Tibial nerve (tissue), 4 donors: ENCODE measurements around the gene PGAP3. TPM values are rescaled to one million over a fixed set of nuclear protein-coding genes. Genes with fewer than 3 reads are reported as not detected.

Experiments
- DNase-seq, 2 donors: peaks; one replicate each; pipeline ENCODE4 v3.0.0-alpha.2; 2019; ENCODE audit warnings: low spot score in 2 of 2
- H3K27ac ChIP-seq, 4 donors: fragments of 200-600 bp; sonication (generic) in 3 of 4; one replicate each; pipeline ENCODE4 v1.5.1; 2017 to 2019; ENCODE audit warnings: mild to moderate bottlenecking in 1 of 4
- H3K27me3 ChIP-seq, 2 donors: fragments of 200-600 bp; sonication (generic) in 1 of 2; one replicate each; pipeline versions ENCODE4 v1.5.1 to v1.6.0; 2017 to 2019
- H3K36me3 ChIP-seq, 3 donors: fragments of 200-600 bp; sonication (generic); one replicate each; pipeline ENCODE4 v1.5.1; 2018 to 2019
- H3K4me1 ChIP-seq, 4 donors: fragments of 200-600 bp; sonication (generic) in 3 of 4; one replicate each; pipeline ENCODE4 v1.5.1; 2017 to 2019
- H3K4me3 ChIP-seq, 4 donors: fragments of 200-600 bp; sonication (generic) in 3 of 4; one replicate each; pipeline ENCODE4 v1.5.1; 2017 to 2019; ENCODE audit warnings: mild to moderate bottlenecking in 1 of 4, moderate library complexity in 1 of 4
- H3K9me3 ChIP-seq, 4 donors: fragments of 200-600 bp; sonication (generic) in 3 of 4; one replicate each; pipeline ENCODE4 v1.5.1; 2017 to 2019
- EP300 ChIP-seq, 2 donors: sonication (generic); formaldehyde crosslinking; IDR thresholded peaks; one replicate each; pipeline ENCODE4 v1.6.1; 2017; ENCODE audit warnings: antibody characterized with exemption in 2 of 2, mild to moderate bottlenecking in 1 of 2
- POLR2A ChIP-seq, 2 donors: fragments of 450-650 bp; IDR thresholded peaks; one replicate each; pipeline ENCODE4 v1.6.1; 2017; ENCODE audit warnings: antibody characterized with exemption in 2 of 2, mild to moderate bottlenecking in 2 of 2, moderate library complexity in 2 of 2
- WGBS, 2 donors: methylation state at CpG; one replicate each; pipeline ENCODE4 v1.1.5; 2018; 5-methylcytosine and 5-hydroxymethylcytosine counted together
- total RNA-seq, 4 donors: library from RNA; depleted of rRNA; stranded (reverse); fragments of >200 nt; gene quantifications; one replicate each; pipeline ENCODE4 v1.1.0, GENCODE V29; 2016
- TF ChIP-seq, protein P1 (sequence below), 5 experiments: fragments of 200-600 bp in 3 of 5; fragments of 450-650 bp in 2 of 5; sonication (generic) in 3 of 5; IDR thresholded peaks; one replicate each; pipeline ENCODE4 v1.5.1; 2016 to 2019; ENCODE audit warnings: antibody characterized with exemption in 5 of 5, mild to moderate bottlenecking in 3 of 5, moderate library complexity in 2 of 5

PGAP3 gene
- total RNA-seq, 4 donors from 2014 or later: 10.9 to 16.5 (median 15.1) TPM

DNA sequence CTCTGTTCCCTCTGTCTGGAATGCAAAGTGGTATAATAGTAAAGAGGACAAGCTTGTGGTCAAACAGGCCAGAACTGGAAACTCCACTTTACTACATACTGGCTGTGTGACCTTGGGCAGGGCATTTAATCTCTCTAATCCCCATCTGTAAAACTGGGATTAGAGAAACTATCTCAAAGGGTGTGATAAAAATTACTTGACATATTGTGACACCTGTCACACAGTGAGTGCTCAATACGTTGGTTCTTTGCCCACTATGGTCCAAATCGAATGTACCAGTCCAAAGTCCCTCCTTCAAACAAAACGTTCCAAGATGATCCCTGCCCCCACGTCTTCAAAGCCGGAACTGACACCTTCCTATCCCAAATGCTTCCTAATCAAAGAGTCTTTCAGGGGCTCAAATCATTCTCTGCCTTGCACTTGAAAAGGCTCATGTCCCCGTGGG is 734 bp downstream of the PGAP3 start:
- TF ChIP-seq, protein P1, sequence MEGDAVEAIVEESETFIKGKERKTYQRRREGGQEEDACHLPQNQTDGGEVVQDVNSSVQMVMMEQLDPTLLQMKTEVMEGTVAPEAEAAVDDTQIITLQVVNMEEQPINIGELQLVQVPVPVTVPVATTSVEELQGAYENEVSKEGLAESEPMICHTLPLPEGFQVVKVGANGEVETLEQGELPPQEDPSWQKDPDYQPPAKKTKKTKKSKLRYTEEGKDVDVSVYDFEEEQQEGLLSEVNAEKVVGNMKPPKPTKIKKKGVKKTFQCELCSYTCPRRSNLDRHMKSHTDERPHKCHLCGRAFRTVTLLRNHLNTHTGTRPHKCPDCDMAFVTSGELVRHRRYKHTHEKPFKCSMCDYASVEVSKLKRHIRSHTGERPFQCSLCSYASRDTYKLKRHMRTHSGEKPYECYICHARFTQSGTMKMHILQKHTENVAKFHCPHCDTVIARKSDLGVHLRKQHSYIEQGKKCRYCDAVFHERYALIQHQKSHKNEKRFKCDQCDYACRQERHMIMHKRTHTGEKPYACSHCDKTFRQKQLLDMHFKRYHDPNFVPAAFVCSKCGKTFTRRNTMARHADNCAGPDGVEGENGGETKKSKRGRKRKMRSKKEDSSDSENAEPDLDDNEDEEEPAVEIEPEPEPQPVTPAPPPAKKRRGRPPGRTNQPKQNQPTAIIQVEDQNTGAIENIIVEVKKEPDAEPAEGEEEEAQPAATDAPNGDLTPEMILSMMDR (IDR thresholded peaks at IDR 0.05): no peak
- TF ChIP-seq POLR2A (IDR thresholded peaks at IDR 0.05): no peak
- no peak for TF ChIP-seq EP300 (IDR thresholded peaks at IDR 0.05)
- Histone ChIP-seq H3K4me3 (peak overlapping the region; percentile 51 to 86 (median 68)), H3K9me3 (no peaks in the 10 kb centered on the region), H3K4me1 (peaks cover 0 to 18% (median 15%) of the 10 kb centered on the region in 4 donors), H3K36me3 (peaks cover 0 to 36% (median 0%) of the 10 kb centered on the region in 3 donors), H3K27me3 (no peaks in the 10 kb centered on the region), H3K27ac (peak overlapping the region; percentile 71 to 95 (median 88))
- 53 to 64% methylated on average over 6 of the region's 6 CpGs for WGBS, 2 donors
- DNase-seq: no peak

DNA sequence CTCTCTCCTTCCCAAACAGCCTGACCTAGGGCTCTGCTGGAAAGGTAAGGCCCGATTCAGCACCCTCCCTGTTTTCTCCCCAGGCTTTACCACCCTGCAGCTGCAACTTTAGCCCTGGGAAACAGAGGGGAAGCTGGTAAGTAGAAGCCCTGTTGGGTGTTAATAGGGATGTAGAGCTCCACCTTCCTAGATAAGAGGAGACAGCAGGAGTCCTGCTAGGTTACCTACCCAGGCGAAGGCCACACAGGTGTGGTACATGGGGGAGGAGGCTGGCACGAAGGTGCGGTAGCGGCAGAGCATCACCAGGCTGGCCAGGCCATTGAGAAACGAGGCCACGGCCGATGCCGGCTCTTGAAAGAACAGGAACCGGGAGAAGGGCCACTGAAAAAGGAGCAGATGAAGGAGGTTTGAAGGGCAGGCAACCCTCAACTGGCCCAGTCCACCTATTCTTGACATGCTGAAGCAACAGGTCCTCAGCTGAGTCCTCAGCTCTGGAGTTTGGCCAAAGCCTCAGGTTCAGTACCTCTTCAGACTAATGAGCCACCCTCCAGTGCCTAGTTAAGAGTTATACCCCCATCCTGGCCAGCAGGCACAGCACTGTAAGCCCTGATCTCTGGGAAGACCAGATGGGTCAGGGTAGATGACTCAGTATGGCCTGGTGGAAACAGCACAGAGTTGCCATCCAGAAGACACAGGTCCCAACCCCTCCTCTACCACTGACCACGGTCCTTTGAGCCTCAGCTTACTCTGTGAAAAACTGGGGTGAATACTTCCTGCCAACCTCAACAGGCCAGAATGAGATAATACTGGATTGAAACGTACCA is 3.3 kb downstream of the PGAP3 start:
- Histone ChIP-seq H3K27ac (no peak overlapping the region), H3K9me3 (no peaks in the 10 kb centered on the region), H3K27me3 (no peaks in the 10 kb centered on the region), H3K4me1 (peaks cover 0 to 18% (median 15%) of the 10 kb centered on the region in 4 donors), H3K4me3 (no peak overlapping the region), H3K36me3 (peaks cover 0 to 56% (median 0%) of the 10 kb centered on the region in 3 donors)
- DNase-seq: no peak
- WGBS, 2 donors: 94% methylated on average over 12 of the region's 12 CpGs
- TF ChIP-seq, protein P1 (IDR thresholded peaks at IDR 0.05): no peak
- no peak for TF ChIP-seq EP300 (IDR thresholded peaks at IDR 0.05)
- TF ChIP-seq POLR2A (IDR thresholded peaks at IDR 0.05): no peak

DNA sequence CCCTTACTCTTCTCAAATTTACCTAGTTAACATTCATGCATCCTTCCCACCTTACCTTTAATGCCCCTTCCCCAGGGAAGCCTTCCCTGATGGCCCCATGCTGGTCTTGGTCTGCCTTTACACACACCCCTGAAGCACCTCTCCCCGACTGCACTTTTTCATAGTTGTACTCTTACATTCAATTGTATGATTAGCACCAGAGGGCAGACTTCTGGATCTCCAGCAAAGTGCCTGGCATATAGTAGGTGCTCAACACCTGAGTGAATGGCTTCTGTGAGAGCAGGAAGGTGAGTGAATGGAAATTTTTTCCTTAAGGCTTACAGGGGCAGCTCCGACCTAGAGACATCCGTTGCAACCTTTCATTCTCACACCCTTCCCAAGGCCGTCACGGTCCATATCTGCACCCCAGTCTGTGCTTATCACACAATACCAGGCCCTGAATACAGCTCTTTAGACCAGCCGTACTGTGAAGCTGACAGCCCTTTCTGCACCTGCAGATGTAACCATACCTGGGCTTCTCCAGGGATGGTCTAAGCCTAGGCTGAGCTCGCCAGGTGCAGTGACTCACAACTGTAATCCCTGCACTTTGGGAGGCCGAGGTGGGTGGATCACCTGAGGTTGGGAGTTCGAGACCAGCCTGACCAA is 4.4 kb downstream of the PGAP3 start:
- Histone ChIP-seq H3K36me3 (peaks cover 0 to 56% (median 0%) of the 10 kb centered on the region in 3 donors), H3K27me3 (no peaks in the 10 kb centered on the region), H3K4me3 (no peak overlapping the region), H3K9me3 (no peaks in the 10 kb centered on the region), H3K4me1 (peaks cover 0 to 16% (median 9%) of the 10 kb centered on the region in 4 donors), H3K27ac (no peak overlapping the region)
- 91 to 92% methylated on average over 9 of the region's 9 CpGs for WGBS, 2 donors
- DNase-seq: no peak
- TF ChIP-seq, protein P1 (IDR thresholded peaks at IDR 0.05): no peak
- TF ChIP-seq EP300 (IDR thresholded peaks at IDR 0.05): no peak

DNA sequence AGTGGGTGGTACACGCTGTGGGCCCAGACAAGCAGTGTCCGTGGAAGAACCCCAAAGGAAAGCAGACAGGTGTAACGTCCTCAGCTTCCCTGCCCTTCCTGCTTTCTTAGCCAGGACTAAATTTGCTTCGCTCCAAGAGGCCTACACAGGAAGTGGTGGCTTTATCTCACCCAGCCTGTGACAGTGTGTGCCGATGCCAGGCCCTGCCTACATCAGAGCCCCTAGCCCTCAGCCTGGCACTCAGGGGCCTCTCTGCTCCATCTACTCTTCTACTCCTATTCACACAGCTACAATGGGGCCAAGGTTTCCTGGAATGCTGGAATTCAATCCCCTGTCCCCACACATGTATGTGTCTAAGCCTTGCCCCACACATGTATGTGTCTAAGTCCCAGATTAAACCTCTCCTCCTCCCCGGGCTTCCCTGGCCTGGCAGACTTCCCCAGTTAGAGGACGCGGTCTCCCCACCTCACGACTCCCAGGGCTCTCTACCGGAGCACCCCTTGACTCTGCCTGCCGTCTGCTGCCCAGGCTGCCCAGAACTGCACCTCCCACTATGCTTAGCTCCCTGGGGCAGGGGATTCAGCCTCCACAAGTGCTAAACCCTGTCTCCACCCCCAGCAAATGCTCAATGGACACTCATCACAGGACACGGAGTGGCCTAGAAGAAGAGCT is 8.2 kb downstream of the PGAP3 start:
- peak overlapping the region in 1 of 4 donors; percentile 64 for H3K27ac ChIP-seq
- no peaks in the 10 kb centered on the region for H3K9me3 ChIP-seq
- peaks cover 0 to 44% (median 23%) of the 10 kb centered on the region in 4 donors for H3K4me1 ChIP-seq
- no peaks in the 10 kb centered on the region for H3K27me3 ChIP-seq
- peaks cover 0 to 43% (median 0%) of the 10 kb centered on the region in 3 donors for H3K36me3 ChIP-seq
- TF ChIP-seq EP300 (IDR thresholded peaks at IDR 0.05): no peak
- no peak for TF ChIP-seq POLR2A (IDR thresholded peaks at IDR 0.05)
- TF ChIP-seq, protein P1 (IDR thresholded peaks at IDR 0.05): no peak
- DNase-seq: no peak
- 74 to 91% methylated on average over 12 of the region's 12 CpGs for WGBS, 2 donors
- no peak overlapping the region for H3K4me3 ChIP-seq
